AG10803 (cell line): Measurements from ENCODE around the gene FBXO28.
A peak's percentile ranks its signal among the peaks of the same experiment; 100 is the strongest.

Source experiments
- DNase-seq: peaks from one replicate; pipeline ENCODE4 v3.0.0; 2010; ENCODE audit warnings: low read depth
- H3K4me3 ChIP-seq: 2 replicates; pipeline ENCODE4 v1.5.1; 2011; ENCODE audit warnings: mild to moderate bottlenecking, low read length, control low read depth
- TF ChIP-seq, protein P1 (sequence below): conservative IDR thresholded peaks from 2 replicates; pipeline ENCODE4 v1.5.1; 2011; ENCODE audit warnings: mild to moderate bottlenecking, low read length, control low read depth, inconsistent platforms

The FBXO28 gene, protein sequence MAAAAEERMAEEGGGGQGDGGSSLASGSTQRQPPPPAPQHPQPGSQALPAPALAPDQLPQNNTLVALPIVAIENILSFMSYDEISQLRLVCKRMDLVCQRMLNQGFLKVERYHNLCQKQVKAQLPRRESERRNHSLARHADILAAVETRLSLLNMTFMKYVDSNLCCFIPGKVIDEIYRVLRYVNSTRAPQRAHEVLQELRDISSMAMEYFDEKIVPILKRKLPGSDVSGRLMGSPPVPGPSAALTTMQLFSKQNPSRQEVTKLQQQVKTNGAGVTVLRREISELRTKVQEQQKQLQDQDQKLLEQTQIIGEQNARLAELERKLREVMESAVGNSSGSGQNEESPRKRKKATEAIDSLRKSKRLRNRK

DNA sequence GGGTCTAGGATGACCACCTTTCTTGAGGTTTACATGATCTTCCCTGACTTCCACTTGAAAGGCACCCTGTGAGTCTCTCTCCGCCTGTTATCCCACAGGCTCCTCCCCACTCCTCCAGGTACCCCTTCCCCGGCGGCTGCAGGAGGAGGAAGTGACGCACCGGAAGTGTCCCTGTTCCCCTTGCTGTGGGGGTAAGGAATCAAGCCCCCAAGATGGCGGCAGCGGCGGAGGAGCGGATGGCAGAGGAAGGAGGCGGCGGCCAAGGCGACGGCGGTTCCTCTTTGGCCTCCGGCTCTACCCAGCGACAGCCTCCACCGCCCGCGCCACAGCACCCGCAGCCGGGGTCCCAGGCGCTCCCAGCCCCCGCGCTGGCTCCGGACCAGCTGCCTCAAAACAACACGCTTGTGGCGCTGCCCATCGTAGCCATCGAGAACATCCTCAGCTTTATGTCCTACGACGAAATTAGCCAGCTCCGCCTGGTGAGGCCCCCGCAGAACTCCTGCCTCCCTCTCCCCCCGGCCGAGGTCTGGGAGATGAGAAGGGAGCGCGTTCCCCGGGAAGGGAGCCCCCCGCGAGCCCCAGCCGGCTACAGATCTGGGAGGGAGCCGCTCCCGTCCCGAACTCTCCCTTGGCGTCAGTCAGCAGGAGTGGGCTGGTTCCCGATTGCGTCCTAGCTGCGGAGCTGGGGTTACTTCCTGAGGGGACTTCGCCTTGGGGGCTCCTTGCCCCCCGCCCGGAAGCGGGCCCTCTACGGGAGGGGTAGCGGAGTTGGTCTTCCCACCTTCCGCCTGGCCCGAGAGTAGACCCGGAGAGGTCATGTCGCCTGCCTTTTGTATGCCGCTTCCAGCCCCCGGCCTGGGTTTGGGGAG lies at the start of gene FBXO28:
TSS of gene FBXO28 (plus strand) at position 194 of the 869 bp plus-strand sequence. CDS start at position 213, 19 bp downstream.
- TF ChIP-seq, protein P1, sequence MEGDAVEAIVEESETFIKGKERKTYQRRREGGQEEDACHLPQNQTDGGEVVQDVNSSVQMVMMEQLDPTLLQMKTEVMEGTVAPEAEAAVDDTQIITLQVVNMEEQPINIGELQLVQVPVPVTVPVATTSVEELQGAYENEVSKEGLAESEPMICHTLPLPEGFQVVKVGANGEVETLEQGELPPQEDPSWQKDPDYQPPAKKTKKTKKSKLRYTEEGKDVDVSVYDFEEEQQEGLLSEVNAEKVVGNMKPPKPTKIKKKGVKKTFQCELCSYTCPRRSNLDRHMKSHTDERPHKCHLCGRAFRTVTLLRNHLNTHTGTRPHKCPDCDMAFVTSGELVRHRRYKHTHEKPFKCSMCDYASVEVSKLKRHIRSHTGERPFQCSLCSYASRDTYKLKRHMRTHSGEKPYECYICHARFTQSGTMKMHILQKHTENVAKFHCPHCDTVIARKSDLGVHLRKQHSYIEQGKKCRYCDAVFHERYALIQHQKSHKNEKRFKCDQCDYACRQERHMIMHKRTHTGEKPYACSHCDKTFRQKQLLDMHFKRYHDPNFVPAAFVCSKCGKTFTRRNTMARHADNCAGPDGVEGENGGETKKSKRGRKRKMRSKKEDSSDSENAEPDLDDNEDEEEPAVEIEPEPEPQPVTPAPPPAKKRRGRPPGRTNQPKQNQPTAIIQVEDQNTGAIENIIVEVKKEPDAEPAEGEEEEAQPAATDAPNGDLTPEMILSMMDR = no peak
- peak; percentile 91 for DNase-seq
- H3K4me3 ChIP-seq = peak within 1 kb of the TSS; percentile 90

DNA sequence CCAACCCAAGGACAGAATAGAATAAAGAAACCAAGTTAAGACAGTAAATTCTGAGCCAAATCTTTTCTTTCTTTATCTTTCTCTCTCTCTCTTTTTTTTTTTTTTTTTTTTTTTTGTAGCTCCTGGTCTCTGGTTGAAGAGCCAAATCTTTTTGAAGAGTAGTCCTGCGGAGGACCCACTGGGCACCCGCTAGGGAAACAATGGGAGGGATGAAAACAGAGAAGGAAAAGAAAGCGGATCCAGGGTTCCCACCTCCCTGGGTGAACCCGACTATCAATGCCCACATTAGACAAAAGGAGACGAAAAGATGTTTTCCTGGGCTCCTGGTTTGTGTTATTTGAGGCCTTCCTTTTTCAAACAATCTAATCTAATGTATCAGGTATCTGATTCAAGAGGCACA lies 49.8 kb upstream of the FBXO28 start:
- TF ChIP-seq, protein P1 = no peak
- H3K4me3 ChIP-seq = no peak overlapping the region
- DNase-seq = no peak

DNA sequence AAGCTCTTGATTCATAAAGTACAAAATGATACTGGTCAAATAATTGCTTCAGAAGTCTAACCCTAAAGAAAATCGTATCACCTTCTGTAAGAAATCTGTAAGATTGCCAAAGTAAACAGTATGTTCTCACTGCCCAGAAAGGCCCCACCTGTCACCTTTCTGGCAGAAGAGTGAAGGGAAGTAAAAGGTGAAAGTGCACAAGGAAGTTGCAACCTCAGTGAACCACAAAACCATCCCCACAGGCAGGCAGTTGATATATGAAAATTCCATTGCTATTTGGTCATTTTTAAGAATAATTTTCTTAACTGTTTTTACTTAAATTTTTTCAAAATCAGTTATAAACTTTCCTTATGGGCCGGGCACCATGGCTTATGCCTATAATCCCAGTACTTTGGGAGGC lies 48.5 kb upstream of the FBXO28 start:
- TF ChIP-seq, protein P1 = no peak

DNA sequence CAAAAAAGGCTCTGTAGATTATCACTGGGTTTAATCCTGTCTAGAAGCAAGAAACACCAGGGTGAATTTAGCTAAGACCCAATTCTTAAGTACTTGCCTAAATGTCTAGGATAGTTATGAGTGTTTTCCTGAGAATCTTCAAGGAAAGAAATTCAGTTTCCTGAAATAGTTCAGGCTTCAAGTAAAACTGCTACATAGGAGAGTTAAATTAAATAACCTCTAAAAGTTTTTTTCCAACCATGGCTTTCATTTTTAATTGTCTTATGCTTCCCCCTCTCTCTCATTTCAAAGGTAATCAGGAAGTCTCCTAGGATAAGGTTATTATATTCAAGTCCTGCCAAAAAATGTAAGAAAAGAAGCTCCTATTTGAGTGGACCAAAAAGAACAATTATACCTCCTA lies 46.7 kb upstream of the FBXO28 start:
- TF ChIP-seq, protein P1 = no peak
- no peak overlapping the region for H3K4me3 ChIP-seq
- no peak for DNase-seq

More for the DNA sequence above, 48.5 kb upstream of the FBXO28 start:
- DNase-seq = peak; percentile 52
- H3K4me3 ChIP-seq = no peak overlapping the region

DNA sequence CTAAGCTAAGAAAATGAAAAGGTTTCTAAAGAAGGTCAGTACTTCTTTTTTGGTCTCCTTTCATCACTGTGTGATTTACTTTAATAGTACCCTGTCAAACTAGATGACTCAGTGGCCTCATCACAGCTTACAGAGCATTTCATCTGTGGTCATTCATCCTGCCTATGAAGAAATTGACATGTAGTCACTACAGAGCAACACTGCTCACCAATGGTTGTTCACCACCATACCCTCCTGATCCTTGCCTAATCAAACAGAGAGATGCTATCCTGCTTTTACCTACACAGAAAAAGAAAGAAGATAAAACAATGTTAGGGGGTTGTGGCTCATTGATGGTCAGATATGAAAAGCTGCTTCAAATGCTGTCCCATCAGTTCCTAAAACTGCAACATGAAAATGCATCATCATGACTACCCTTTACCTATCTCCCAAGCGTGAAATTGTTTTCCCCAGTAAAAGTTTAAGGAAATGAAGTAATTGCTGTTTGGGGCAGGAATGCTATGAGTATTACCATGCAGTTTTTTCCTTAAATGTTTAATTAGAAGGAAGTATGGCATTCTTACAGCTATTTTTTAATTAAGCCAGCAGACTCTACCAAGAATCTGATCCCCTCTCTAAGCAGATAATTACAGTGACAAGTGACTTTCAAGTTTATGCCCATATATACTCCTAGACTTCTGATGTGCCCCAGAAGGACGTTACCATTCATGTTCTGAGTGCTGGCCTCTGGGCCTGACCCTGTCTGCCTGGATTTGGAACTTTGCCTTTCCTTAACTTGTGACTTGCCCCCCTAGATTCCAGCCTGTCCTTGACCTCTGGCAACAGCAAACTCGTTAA lies 46.1 kb upstream of the FBXO28 start:
- DNase-seq = peak; percentile 66
- H3K4me3 ChIP-seq = no peak overlapping the region
- TF ChIP-seq, protein P1 = no peak

DNA sequence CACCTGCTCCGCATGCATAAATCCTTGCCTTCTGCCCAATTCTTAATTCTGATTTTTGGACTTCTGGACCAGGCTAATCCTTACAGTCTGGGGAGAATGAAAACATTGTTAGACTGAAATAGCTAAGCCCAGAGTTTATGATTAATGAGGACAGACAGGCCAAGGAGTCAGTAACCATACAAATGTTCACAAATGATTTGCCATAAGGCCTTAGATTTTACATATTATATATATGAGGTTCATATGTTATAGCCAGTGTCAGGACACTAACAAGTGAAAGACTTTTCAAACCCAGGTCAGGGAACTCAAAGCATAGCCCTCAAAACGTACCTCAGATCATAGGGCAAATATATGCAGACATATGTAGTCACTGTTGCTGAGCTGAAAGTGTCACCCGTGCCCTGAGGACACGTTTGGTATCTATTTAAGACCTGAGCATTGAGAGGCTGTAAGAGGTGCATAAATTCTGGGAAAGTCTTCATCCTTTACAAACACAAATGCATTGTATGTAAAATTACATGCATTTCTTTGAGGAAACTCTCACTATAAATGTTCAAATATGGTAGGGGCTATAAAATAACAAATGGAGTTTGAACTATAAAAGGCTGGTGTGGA lies 45.3 kb upstream of the FBXO28 start:
- H3K4me3 ChIP-seq = no peak overlapping the region
- no peak for DNase-seq
- TF ChIP-seq, protein P1 = no peak
